NT2/D1 (cell line): ENCODE data around the gene SERPINA1.
"Not testable (repeated sequence)": the region's sequence is repeated elsewhere in the genome, so short reads cannot be mapped to it uniquely, and the experiment has no call there.

Experiments used
- DNase-seq: peaks from one replicate; pipeline ENCODE4 v3.0.0-alpha.2; 2011; ENCODE audit warnings: low read depth, low spot score
- H3K27me3 ChIP-seq: 2 replicates; pipeline ENCODE4 v1.6.0; 2011; ENCODE audit warnings: mild to moderate bottlenecking; ENCODE audit not compliant: insufficient read length, insufficient read depth
- H3K36me3 ChIP-seq: 2 replicates; pipeline ENCODE4 v1.6.1; 2011; ENCODE audit warnings: mild to moderate bottlenecking, low read length, mixed read lengths; ENCODE audit not compliant: insufficient read depth, insufficient read length
- H3K4me1 ChIP-seq: 2 replicates; pipeline ENCODE4 v1.5.1; 2011; ENCODE audit not compliant: insufficient read depth, insufficient read length
- H3K4me3 ChIP-seq: 2 replicates; pipeline ENCODE4 v1.5.1; 2011; ENCODE audit warnings: low read depth; ENCODE audit not compliant: insufficient read length
- H3K9ac ChIP-seq: 2 replicates; pipeline ENCODE4 v1.6.0; 2011; ENCODE audit warnings: low read depth; ENCODE audit not compliant: insufficient read length
- H3K9me3 ChIP-seq: 2 replicates; pipeline ENCODE4 v1.5.1; 2011; ENCODE audit warnings: mild to moderate bottlenecking, low read length; ENCODE audit not compliant: insufficient read depth
- SUZ12 ChIP-seq: IDR thresholded peaks from 2 replicates; pipeline ENCODE4 v1.6.1; 2011; ENCODE audit not compliant: insufficient read length, insufficient read depth; ENCODE audit errors: extremely low read depth
- YY1 ChIP-seq: IDR thresholded peaks from 2 replicates; pipeline ENCODE4 v1.6.1; 2011; ENCODE audit not compliant: insufficient read length, insufficient read depth
- ZNF274 ChIP-seq: IDR thresholded peaks from 2 replicates; pipeline ENCODE4 v1.6.1; 2011; ENCODE audit warnings: mild to moderate bottlenecking, low read depth, low read length

SERPINA1 gene

DNA sequence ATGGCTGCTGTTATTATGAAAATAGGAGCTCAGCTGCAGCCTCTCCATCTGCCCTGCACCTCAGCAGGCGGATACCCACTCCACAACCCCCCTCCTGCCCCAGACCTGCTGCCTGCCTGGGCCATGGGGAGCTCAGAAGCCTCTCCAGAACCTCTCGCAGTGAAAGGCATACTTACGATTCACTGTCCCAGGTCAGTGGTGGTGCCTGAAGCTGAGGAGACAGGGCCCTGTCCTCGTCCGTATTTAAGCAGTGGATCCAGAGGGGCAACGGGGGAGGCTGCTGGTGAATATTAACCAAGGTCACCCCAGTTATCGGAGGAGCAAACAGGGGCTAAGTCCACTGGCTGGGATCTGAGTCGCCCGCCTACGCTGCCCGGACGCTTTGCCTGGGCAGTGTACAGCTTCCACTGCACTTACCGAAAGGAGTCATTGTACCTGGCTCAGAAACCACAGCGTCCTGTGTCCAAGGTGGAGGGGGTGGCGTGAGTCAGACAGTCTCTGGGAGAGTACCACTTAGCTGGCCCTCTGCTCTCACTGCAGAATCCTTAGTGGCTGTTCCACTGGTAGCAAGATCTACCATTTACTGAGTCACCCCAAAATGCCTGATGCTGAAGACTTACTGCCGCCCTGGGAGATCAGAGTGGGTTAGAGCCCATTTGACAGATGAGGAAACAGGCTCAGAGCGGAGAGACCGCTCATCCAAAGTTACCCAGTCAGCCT lies at the start of gene SERPINA1:
SERPINA1 (minus strand) TSS at position 219 of the 720 bp plus-strand sequence. CDS start 5,365 bp downstream, outside the sequence.
- Histone ChIP-seq H3K9me3 (no peaks in the 10 kb centered on the region), H3K4me3 (no peak within 1 kb of the TSS), H3K36me3 (no peaks in the 10 kb centered on the region), H3K27me3 (no peaks in the 10 kb centered on the region), H3K9ac (peak within 1 kb of the TSS; percentile 32), H3K4me1 (peaks cover 13% of the 10 kb centered on the region)
- DNase-seq, result no peak
- TF ChIP-seq SUZ12 (no peak), YY1 (no peak), ZNF274 (no peak)

DNA sequence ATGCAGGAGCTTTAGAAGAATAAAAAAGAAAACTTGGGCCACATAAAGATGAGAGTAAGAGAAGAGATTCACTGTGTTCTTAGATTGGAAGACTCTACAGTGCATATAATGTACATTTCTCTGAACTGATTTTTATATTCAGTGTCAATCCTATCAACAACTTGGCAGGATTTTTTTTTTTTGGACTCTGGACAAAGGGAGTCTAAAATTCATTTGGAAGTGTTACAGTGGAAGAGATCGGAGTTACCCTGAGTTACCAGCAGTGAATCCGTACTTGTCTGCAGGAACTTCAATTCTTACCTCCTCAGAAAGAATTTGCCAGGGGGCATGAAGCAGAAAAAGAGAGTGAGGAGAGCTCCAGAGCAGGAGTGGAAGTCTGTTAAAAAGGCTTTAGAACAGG lies 40.2 kb upstream of the SERPINA1 start:
- Histone ChIP-seq H3K9ac (no peak overlapping the region), H3K36me3 (no peaks in the 10 kb centered on the region), H3K4me1 (no peaks in the 10 kb centered on the region), H3K27me3 (no peaks in the 10 kb centered on the region), H3K9me3 (peaks cover 5% of the 10 kb centered on the region; the same call in 1 of the 2 replicates), H3K4me3 (no peak overlapping the region)
- TF ChIP-seq SUZ12 (no peak), ZNF274 (no peak), YY1 (no peak)
- no peak for DNase-seq

GRCh38 chr14:94427016-94427613 lies 38.7 kb upstream of the SERPINA1 start:
- DNase-seq, result no peak
- Histone ChIP-seq H3K27me3 (no peaks in the 10 kb centered on the region), H3K4me3 (no peak overlapping the region), H3K9ac (no peak overlapping the region), H3K9me3 (peaks cover 5% of the 10 kb centered on the region; the same call in 1 of the 2 replicates), H3K36me3 (no peaks in the 10 kb centered on the region), H3K4me1 (no peaks in the 10 kb centered on the region)
- TF ChIP-seq YY1 (no peak), SUZ12 (no peak), ZNF274 (no peak)

DNA sequence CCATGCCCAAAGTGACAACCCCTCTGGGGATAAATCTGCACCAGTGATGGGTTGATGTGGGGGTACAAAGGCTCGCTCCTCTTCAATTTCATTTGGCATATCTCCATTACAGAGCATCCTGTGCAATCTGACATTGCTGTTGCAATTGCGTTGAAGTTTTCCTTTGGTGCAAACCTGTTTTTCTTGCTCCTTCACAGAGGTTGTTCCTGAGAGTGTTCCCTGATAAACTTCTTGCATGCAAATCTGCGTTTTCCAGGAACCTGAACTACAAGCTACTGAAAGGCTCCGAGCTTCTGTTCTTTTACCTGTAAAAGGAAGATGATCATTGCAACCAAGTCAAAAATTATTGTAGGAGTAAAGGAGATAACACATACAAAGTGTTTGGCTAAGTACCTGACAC lies 38.1 kb upstream of the SERPINA1 start:
- Histone ChIP-seq H3K4me1 (no peaks in the 10 kb centered on the region), H3K9me3 (peaks cover 5% of the 10 kb centered on the region; the same call in 1 of the 2 replicates), H3K36me3 (no peaks in the 10 kb centered on the region), H3K27me3 (no peaks in the 10 kb centered on the region), H3K4me3 (no peak overlapping the region), H3K9ac (no peak overlapping the region)
- TF ChIP-seq SUZ12 (no peak), YY1 (no peak), ZNF274 (no peak)
- DNase-seq, result no peak

DNA sequence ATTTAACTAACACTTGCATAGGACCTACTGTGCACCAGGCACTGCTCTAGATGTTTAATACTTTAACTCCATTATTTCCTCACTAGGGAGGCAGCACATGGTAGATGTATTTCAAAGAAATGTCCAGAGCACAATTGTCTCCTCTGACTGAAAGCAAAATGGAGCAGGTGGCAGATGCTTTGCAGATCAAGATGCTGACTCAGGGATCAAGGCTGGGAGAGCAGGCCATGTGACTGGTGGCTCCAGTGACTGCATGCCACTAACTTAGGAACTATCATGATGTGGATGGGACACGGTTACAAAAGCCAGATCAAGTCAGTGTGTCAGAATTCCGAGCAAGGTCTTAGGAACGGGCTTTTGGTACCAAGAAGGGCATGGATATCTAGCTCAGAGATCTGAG lies 36.0 kb upstream of the SERPINA1 start:
- Histone ChIP-seq H3K4me1 (no peaks in the 10 kb centered on the region), H3K9me3 (peaks cover 1% of the 10 kb centered on the region; the same call in 1 of the 2 replicates), H3K9ac (no peak overlapping the region), H3K27me3 (no peaks in the 10 kb centered on the region), H3K4me3 (no peak overlapping the region), H3K36me3 (no peaks in the 10 kb centered on the region)
- no peak for TF ChIP-seq ZNF274
- TF ChIP-seq YY1, result no peak
- no peak for TF ChIP-seq SUZ12
- no peak for DNase-seq

DNA sequence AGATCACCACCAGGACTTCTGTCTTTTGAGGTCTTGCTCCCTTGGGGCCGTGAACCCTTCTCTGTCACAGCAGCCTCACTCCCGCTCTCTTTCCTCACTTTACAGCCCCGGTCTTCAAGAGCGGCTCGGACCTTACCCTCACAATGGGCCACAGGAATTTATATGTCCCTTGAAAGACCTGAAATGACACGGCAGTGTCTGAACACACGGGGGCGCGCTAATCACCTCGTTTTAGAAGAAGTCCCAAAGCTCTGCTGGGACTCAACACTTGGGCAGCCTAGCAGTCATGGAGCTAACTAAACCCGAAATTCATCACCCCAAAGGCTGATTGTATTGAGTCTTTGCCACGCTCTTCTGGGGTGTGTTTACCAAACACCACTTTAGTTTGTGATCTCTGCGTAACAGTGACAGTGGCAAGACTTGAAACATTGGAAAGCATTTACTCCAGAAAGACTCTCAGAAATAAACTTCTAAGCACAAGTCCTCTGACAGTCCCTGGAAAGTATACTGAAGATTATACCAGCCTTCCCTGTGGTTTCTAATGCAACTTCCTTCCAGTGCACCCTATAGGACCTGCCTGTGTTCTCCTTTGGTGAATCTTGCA lies 35.2 kb upstream of the SERPINA1 start:
- peak; percentile 68 for DNase-seq
- H3K9me3 ChIP-seq, result peaks cover 8% of the 10 kb centered on the region; the same call in 1 of the 2 replicates
- no peaks in the 10 kb centered on the region for H3K4me1 ChIP-seq
- H3K9ac ChIP-seq, result no peak overlapping the region
- no peaks in the 10 kb centered on the region for H3K36me3 ChIP-seq
- no peaks in the 10 kb centered on the region for H3K27me3 ChIP-seq
- no peak for TF ChIP-seq SUZ12
- TF ChIP-seq ZNF274, result no peak
- no peak for TF ChIP-seq YY1
- H3K4me3 ChIP-seq, result no peak overlapping the region

- TF ChIP-seq SUZ12 (no peak), YY1 (no peak), ZNF274 (no peak)
Measured at GRCh38 chr14:94421316-94421715, 32.9 kb upstream of the SERPINA1 start.

GRCh38 chr14:94417497-94418205 lies 29.2 kb upstream of the SERPINA1 start:
- H3K9me3 ChIP-seq, H3K27me3 ChIP-seq, H3K36me3 ChIP-seq, H3K9ac ChIP-seq, H3K4me1 ChIP-seq, DNase-seq, H3K4me3 ChIP-seq: not testable (repeated sequence)

More at GRCh38 chr14:94421316-94421715, 32.9 kb upstream of the SERPINA1 start:
- no peaks in the 10 kb centered on the region for H3K36me3 ChIP-seq
- H3K9ac ChIP-seq, result no peak overlapping the region
- H3K9me3 ChIP-seq, result peaks cover 8% of the 10 kb centered on the region; the same call in 1 of the 2 replicates
- no peaks in the 10 kb centered on the region for H3K27me3 ChIP-seq
- no peaks in the 10 kb centered on the region for H3K4me1 ChIP-seq
- no peak for DNase-seq
- no peak overlapping the region for H3K4me3 ChIP-seq
